Mucosa of rectum (tissue), 2 donors: Measurements from ENCODE around the gene OR52H1.

ENCODE experiments used
- H3K27ac ChIP-seq, 2 donors: one replicate each; pipeline ENCODE4 v1.7.0; 2013; ENCODE audit warnings: inconsistent platforms in 2 of 2, low read depth in 2 of 2, low read length in 2 of 2
- H3K27me3 ChIP-seq, 2 donors: one replicate each; pipeline ENCODE4 v1.7.0; 2013; ENCODE audit warnings: low read length in 2 of 2; ENCODE audit not compliant: control insufficient read depth in 2 of 2, insufficient read depth in 2 of 2
- H3K36me3 ChIP-seq, 2 donors: one replicate each; pipeline ENCODE4 v1.7.0; 2013; ENCODE audit warnings: low read length in 2 of 2; ENCODE audit not compliant: control insufficient read depth in 2 of 2, insufficient read depth in 2 of 2
- H3K4me1 ChIP-seq, 2 donors: one replicate each; pipeline ENCODE4 v1.7.0; 2013; ENCODE audit warnings: low read length in 2 of 2, mild to moderate bottlenecking in 1 of 2; ENCODE audit not compliant: control insufficient read depth in 2 of 2, insufficient read depth in 2 of 2
- H3K4me3 ChIP-seq, 2 donors: one replicate each; pipeline ENCODE4 v1.7.0; 2013; ENCODE audit warnings: low read length in 2 of 2
- H3K9ac ChIP-seq, 2 donors: one replicate each; pipeline ENCODE4 v1.7.0; 2013; ENCODE audit warnings: low read length in 2 of 2, low read depth in 1 of 2, mild to moderate bottlenecking in 1 of 2
- H3K9me3 ChIP-seq, 2 donors: one replicate each; pipeline ENCODE4 v1.7.0; 2013; ENCODE audit warnings: low read length in 2 of 2; ENCODE audit not compliant: control insufficient read depth in 2 of 2
- donor health status: healthy.
- donor health status: Normal muscosa, but diverticular disease.

The OR52H1 gene

GRCh38 chr11:5541427-5541826, 6.9 kb downstream of the OR52H1 start:
- Histone ChIP-seq H3K27me3 (no peaks in the 10 kb centered on the region), H3K9me3 (no peaks in the 10 kb centered on the region), H3K9ac (no peak overlapping the region), H3K36me3 (no peaks in the 10 kb centered on the region), H3K4me1 (no peaks in the 10 kb centered on the region), H3K4me3 (no peak overlapping the region), H3K27ac (no peak overlapping the region)

GRCh38 chr11:5536482-5536881, 11.9 kb downstream of the OR52H1 start:
- Histone ChIP-seq H3K27ac (no peak overlapping the region), H3K36me3 (no peaks in the 10 kb centered on the region)

DNA sequence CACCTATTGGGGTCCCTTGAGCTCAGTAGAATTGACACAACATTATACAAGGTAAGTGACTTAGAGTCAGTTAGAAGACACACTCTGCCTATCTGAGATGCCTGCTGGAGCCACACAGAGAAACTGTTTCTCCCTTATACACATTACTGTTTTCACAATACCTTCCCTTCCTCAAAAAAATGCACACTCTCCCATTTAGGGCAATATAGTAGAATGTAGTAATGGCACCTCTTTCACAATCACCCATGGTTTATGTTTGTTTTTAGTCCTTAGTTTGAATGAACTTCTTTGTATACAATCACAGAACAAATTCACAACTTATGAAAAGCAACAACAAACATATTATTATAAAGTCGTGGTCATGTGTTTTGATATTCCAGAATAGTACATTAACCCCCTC, 14.3 kb downstream of the OR52H1 start:
- Histone ChIP-seq H3K4me1 (no peaks in the 10 kb centered on the region), H3K9me3 (no peaks in the 10 kb centered on the region)

More at GRCh38 chr11:5536482-5536881, 11.9 kb downstream of the OR52H1 start:
- no peak overlapping the region for H3K4me3 ChIP-seq
- no peak overlapping the region for H3K9ac ChIP-seq
- H3K27me3 ChIP-seq = no peaks in the 10 kb centered on the region
- no peaks in the 10 kb centered on the region for H3K9me3 ChIP-seq
- no peaks in the 10 kb centered on the region for H3K4me1 ChIP-seq

GRCh38 chr11:5531053-5531831, 17.1 kb downstream of the OR52H1 start:
- no peak overlapping the region for H3K9ac ChIP-seq
- no peaks in the 10 kb centered on the region for H3K4me1 ChIP-seq
- H3K27me3 ChIP-seq = no peaks in the 10 kb centered on the region
- H3K9me3 ChIP-seq = no peaks in the 10 kb centered on the region
- no peak overlapping the region for H3K27ac ChIP-seq
- H3K4me3 ChIP-seq = no peak overlapping the region
- H3K36me3 ChIP-seq = no peaks in the 10 kb centered on the region

More for the DNA sequence above, 14.3 kb downstream of the OR52H1 start:
- no peaks in the 10 kb centered on the region for H3K27me3 ChIP-seq
- no peak overlapping the region for H3K9ac ChIP-seq
- H3K4me3 ChIP-seq = no peak overlapping the region
- H3K27ac ChIP-seq = no peak overlapping the region
- no peaks in the 10 kb centered on the region for H3K36me3 ChIP-seq

DNA sequence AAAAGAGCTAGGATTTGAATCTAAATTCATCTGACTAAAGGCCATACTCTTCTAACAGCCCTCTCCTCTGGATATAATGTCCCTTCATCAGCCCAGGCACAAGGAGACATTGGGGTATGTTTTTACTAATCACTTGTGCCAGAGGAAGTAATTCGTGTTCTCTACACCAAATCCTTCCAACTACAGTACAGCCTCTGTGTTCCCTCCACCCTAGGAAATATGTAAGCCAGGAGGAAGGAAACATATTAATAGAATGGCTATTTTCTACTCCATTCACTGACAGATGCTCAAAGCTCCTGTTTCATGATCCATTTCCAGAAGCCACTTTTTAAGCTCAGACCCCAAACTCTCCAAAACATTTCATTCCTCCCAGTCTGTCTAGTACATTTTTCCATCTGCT, 19.8 kb downstream of the OR52H1 start:
- Histone ChIP-seq H3K9ac (no peak overlapping the region), H3K9me3 (no peaks in the 10 kb centered on the region), H3K4me1 (peaks cover 0 to 7% of the 10 kb centered on the region in 2 donors), H3K36me3 (no peaks in the 10 kb centered on the region), H3K27ac (no peak overlapping the region), H3K4me3 (no peak overlapping the region), H3K27me3 (no peaks in the 10 kb centered on the region)

- Histone ChIP-seq H3K4me1 (peaks cover 0 to 7% of the 10 kb centered on the region in 2 donors), H3K27ac (no peak overlapping the region), H3K27me3 (no peaks in the 10 kb centered on the region), H3K4me3 (no peak overlapping the region), H3K9ac (no peak overlapping the region), H3K36me3 (no peaks in the 10 kb centered on the region), H3K9me3 (no peaks in the 10 kb centered on the region)
Observed at GRCh38 chr11:5527716-5528115, 20.6 kb downstream of the OR52H1 start.

DNA sequence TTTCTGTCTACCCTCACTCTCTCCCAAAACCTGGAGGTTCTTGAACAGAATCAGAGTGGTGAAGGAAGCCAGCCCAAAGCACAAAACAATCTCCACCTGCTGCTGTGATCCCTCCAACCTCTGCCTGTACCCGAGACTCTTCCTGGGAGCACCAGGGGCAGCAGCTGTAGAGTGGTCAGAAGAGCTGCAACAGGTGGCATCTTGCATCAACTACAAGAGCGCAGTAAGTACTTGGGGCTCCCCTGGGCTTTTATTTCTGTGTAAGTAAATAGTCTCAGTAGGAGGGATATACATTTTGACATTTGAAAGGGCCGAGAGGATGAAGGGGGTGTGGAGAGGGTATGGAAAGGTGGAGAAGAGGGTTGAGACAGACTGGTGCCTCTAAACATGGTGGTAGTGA, 23.6 kb downstream of the OR52H1 start:
- no peaks in the 10 kb centered on the region for H3K36me3 ChIP-seq
- H3K27me3 ChIP-seq = no peaks in the 10 kb centered on the region
- H3K4me3 ChIP-seq = no peak overlapping the region
- H3K4me1 ChIP-seq = peaks cover 0 to 7% of the 10 kb centered on the region in 2 donors
- no peak overlapping the region for H3K27ac ChIP-seq
- H3K9ac ChIP-seq = no peak overlapping the region
- no peaks in the 10 kb centered on the region for H3K9me3 ChIP-seq

GRCh38 chr11:5522308-5522707, 26.0 kb downstream of the OR52H1 start:
- H3K36me3 ChIP-seq = no peaks in the 10 kb centered on the region
- no peak overlapping the region for H3K9ac ChIP-seq
- peaks cover 0 to 7% of the 10 kb centered on the region in 2 donors for H3K4me1 ChIP-seq
- no peaks in the 10 kb centered on the region for H3K9me3 ChIP-seq
- no peaks in the 10 kb centered on the region for H3K27me3 ChIP-seq
- H3K4me3 ChIP-seq = no peak overlapping the region
- no peak overlapping the region for H3K27ac ChIP-seq

DNA sequence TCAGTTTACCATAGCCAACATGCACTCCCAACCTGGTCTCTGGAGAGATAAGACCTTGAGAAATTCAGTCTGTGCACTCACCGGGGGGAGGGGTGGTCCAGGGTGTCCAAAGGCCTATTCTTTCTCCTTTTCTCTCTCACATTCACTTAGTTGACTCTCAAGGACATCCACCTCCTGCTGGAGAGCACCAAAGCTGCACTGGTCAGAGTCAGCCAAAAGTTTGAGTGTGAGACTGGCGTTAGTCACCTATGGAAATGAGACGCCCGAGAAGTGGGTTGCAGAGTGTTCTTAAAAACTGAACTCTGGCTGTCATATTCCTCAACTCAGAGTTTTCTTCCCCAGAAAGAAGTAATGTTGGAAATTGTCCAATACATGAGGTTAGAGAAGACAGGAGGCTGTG, 26.8 kb downstream of the OR52H1 start:
- Histone ChIP-seq H3K27ac (no peak overlapping the region), H3K4me1 (peaks cover 0 to 7% of the 10 kb centered on the region in 2 donors), H3K9me3 (no peaks in the 10 kb centered on the region), H3K4me3 (no peak overlapping the region), H3K27me3 (no peaks in the 10 kb centered on the region), H3K9ac (no peak overlapping the region), H3K36me3 (no peaks in the 10 kb centered on the region)

- H3K36me3 ChIP-seq = no peaks in the 10 kb centered on the region
- no peak within 1 kb of the TSS for H3K27ac ChIP-seq
- H3K27me3 ChIP-seq = no peaks in the 10 kb centered on the region
- H3K9ac ChIP-seq = no peak within 1 kb of the TSS
- H3K9me3 ChIP-seq = no peaks in the 10 kb centered on the region
- H3K4me1 ChIP-seq = no peaks in the 10 kb centered on the region
- no peak within 1 kb of the TSS for H3K4me3 ChIP-seq
Observed at GRCh38 chr11:5516599-5516998, 31.7 kb downstream of the OR52H1 start, which contains the start of gene UBQLNL. Gene UBQLNL, minus strand, starts transcription at chr11:5516699. Its CDS starts 258 bp downstream, at chr11:5516441.
